ENCODE measurements around the gene NDUFB3. TPM values are rescaled to one million over a fixed set of nuclear protein-coding genes. Genes with fewer than 3 reads are reported as not detected.

Gene NDUFB3
- total and polyA plus RNA-seq, 2 experiments from 2014 or later: 111 to 441 TPM

DNA sequence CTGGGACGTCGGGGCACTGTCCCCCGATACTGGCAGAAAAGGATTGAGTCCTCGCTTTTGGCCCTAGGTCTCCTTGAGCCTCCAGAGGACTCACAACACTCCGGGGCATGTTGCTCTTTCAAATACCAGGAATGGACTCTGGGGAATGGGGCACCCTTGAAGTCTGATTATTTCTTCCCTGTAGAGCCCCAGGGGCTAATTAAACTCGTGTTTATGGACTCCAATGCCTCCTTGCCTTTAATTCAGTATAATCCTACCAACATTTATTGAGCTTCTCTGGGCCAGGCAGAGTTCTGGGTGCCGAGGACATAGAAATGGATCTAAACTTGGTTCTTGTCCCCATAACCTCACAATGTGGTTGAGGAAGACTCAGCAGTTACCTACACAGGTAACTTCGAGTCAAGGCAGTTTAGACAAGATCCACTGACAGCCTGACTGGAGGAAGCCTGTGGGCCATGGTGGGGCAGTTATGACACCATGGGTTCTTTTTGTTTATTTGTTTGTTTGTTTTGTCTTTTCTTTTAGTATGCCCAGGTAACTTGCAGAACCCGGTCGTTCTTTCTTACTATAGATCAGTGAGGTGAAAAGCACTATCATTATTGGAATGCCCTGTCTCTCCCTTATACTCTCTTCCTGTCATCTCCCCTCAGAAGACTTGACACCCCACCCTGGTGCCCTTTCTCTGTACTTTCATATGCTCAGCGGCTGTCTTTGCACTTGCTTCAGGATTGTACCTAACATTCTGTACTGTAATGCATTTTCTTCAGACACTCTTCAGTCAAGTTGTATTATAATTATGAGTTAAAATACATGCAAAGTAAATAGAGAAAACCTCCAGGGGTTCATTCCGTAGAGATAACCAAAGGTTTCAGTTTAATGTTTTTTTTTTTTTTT is 47.4 kb downstream of the NDUFB3 start:
- H3K4me3 ChIP-seq: peak overlapping the region; percentile 29
- H3K36me3 ChIP-seq: no peaks in the 10 kb centered on the region
- DNase-seq (ENCODE audit: low read depth in 1 of 2, low spot score in 1 of 2): peak; percentile 25 to 59
- no peaks in the 10 kb centered on the region for H3K27me3 ChIP-seq
- no peaks in the 10 kb centered on the region for H3K9me3 ChIP-seq (ENCODE audit: low read depth)
- H3K4me1 ChIP-seq (ENCODE audit: low read depth): no peaks in the 10 kb centered on the region
- H3K27ac ChIP-seq: peak overlapping the region; percentile 63
- TF ChIP-seq, protein P1, sequence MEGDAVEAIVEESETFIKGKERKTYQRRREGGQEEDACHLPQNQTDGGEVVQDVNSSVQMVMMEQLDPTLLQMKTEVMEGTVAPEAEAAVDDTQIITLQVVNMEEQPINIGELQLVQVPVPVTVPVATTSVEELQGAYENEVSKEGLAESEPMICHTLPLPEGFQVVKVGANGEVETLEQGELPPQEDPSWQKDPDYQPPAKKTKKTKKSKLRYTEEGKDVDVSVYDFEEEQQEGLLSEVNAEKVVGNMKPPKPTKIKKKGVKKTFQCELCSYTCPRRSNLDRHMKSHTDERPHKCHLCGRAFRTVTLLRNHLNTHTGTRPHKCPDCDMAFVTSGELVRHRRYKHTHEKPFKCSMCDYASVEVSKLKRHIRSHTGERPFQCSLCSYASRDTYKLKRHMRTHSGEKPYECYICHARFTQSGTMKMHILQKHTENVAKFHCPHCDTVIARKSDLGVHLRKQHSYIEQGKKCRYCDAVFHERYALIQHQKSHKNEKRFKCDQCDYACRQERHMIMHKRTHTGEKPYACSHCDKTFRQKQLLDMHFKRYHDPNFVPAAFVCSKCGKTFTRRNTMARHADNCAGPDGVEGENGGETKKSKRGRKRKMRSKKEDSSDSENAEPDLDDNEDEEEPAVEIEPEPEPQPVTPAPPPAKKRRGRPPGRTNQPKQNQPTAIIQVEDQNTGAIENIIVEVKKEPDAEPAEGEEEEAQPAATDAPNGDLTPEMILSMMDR (IDR thresholded peaks at IDR 0.05; ENCODE audit: low read depth, low read length): no peak

DNA sequence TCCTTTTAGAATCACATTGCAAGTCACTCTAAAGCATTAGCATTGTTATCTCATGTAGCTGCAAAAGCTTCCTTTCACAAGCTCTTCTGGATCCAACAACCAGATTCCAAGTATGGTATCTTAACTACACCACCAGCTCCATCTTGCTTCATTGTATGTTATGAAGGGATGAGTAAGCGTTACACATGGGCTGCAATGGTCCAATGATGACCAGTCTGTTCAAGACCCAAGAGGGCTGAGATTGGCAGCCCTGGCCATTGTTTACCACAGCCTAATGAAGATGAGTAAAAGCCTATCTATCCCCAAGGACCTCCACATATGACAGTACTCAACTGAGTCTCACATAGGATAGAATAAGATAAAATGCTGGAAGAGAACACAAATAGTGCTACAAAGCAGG is 50.5 kb downstream of the NDUFB3 start:
- no peaks in the 10 kb centered on the region for H3K27me3 ChIP-seq
- H3K4me1 ChIP-seq (ENCODE audit: low read depth): peaks cover 12% of the 10 kb centered on the region
- no peaks in the 10 kb centered on the region for H3K9me3 ChIP-seq (ENCODE audit: low read depth)
- no peak overlapping the region for H3K4me3 ChIP-seq
- TF ChIP-seq, protein P1 (IDR thresholded peaks at IDR 0.05; ENCODE audit: low read depth, low read length): no peak
- no peak overlapping the region for H3K27ac ChIP-seq
- DNase-seq (ENCODE audit: low read depth in 1 of 2, low spot score in 1 of 2): no peak
- H3K36me3 ChIP-seq: no peaks in the 10 kb centered on the region

DNA sequence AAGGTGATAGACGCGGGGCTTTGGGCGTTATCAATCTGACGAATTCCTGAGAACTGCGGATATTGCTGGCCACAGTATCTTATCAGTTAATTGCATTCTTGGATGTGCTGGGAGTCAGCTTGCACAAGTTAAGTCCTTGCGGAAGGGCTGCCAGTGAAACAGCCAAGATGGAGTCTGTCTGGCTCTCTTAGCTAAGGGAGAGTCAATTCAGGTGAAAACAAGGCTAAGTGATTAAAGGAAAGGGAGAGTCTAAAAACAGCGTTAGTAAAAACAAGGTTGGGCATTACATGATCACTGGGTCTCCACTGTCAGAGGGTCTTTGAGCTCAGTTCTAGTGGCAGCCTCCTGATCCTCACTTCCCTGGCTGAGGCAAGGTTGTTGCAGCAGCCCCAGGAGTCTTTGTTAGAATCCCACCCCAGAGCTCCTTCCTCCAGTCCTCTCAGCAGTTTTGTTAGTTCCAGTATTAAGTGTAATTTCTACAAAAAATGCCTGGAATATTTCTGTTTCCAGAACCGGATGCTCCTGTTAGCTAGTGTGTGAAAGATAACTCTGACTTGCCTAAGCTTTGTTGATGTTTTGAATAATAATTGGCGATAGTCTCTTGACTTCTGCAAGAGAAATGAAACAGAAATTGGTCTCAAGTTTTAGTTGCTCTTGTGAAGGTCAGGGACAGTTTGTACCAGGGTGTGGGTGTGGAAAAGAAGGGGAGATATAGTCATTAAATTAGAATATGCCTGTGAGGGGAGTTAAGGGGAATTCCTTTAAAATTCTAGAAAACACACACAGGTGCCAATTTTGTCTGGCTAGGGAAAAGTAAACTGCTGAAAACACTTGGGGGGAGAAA is 54.7 kb downstream of the NDUFB3 start:
- Histone ChIP-seq H3K36me3 (no peaks in the 10 kb centered on the region), H3K27ac (peak overlapping the region; percentile 19), H3K9me3 (ENCODE audit: low read depth) (no peaks in the 10 kb centered on the region), H3K4me3 (no peak overlapping the region), H3K4me1 (ENCODE audit: low read depth) (peaks cover 12% of the 10 kb centered on the region), H3K27me3 (no peaks in the 10 kb centered on the region)
- TF ChIP-seq, protein P1 (IDR thresholded peaks at IDR 0.05; ENCODE audit: low read depth, low read length): no peak
- peak in 1 of 2 donors; percentile 71 for DNase-seq (ENCODE audit: low read depth in 1 of 2, low spot score in 1 of 2)

DNA sequence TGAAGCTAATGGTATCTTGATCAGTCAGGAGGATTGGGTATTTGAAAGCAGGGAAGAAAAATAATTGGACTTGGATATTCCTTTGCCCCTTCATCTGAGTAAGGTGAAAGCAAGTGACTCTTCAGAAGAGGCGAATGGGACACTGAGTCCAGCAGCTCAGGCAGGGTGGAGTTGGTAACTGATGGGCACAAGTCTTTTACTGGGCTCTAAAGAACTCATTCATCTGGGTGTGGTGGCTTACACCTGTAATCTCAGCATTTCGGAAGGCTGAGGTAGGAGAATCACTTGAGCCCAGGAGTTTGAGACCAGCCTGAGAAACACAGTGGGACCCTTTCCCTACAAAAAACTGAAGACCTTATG is 55.3 kb downstream of the NDUFB3 start:
- no peak for DNase-seq (ENCODE audit: low read depth in 1 of 2, low spot score in 1 of 2)
- Histone ChIP-seq H3K4me1 (ENCODE audit: low read depth) (peaks cover 12% of the 10 kb centered on the region), H3K4me3 (no peak overlapping the region), H3K36me3 (no peaks in the 10 kb centered on the region), H3K27ac (no peak overlapping the region), H3K27me3 (no peaks in the 10 kb centered on the region), H3K9me3 (ENCODE audit: low read depth) (no peaks in the 10 kb centered on the region)
- TF ChIP-seq, protein P1 (IDR thresholded peaks at IDR 0.05; ENCODE audit: low read depth, low read length): no peak

DNA sequence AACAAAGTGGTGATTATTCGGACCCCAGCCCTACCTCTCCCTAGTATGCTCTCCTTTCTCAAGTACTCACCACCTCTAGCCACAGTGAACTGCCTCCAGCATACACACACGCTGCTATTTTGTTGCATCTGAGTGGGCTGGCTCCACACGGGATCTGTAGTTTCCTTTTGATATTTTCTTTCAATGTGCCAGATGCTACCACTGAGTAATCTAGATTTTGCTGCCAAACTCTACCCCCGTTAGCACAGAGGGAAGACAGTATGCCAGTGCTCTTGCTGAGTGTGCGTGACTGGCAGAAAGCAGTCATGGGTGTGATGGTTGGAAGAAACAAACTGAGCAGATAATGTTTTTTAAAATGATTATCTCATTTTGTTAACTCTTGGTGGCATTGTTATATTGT is 55.8 kb downstream of the NDUFB3 start:
- Histone ChIP-seq H3K27ac (no peak overlapping the region), H3K9me3 (ENCODE audit: low read depth) (no peaks in the 10 kb centered on the region), H3K27me3 (no peaks in the 10 kb centered on the region), H3K4me1 (ENCODE audit: low read depth) (peaks cover 12% of the 10 kb centered on the region), H3K36me3 (no peaks in the 10 kb centered on the region), H3K4me3 (no peak overlapping the region)
- TF ChIP-seq, protein P1 (IDR thresholded peaks at IDR 0.05; ENCODE audit: low read depth, low read length): no peak
- DNase-seq (ENCODE audit: low read depth in 1 of 2, low spot score in 1 of 2): peak in 1 of 2 donors; percentile 45

Measured in cardiac muscle cell (in vitro differentiated cells and primary cell).